Ovary (tissue), 3 donors: ENCODE data around the gene ANKRD23.

ENCODE experiments used
- CTCF ChIP-seq, 3 donors: fragments of 450-650 bp in 2 of 3; fragments of 200-600 bp in 1 of 3; IDR thresholded peaks; one replicate each; pipeline versions ENCODE4 v1.5.1 to v1.8.0; 2016 to 2022; ENCODE audit warnings: antibody characterized with exemption in 3 of 3, mild to moderate bottlenecking in 1 of 3
- POLR2A ChIP-seq: fragments of 450-650 bp; IDR thresholded peaks from one replicate; pipeline ENCODE4 v1.6.1; 2017; ENCODE audit warnings: antibody characterized with exemption, mild to moderate bottlenecking, moderate library complexity
- donor health status: DM: no; HTN: no; CAD: no.

- TF ChIP-seq POLR2A (no peak), CTCF (IDR thresholded peaks at IDR 0.05) (no peak)
These were observed 47.9 kb upstream of the ANKRD23 start for GRCh38 chr2:96891591-96892333.
